HG03064 (cell line): Measurements from ENCODE around the gene NF1.
"Not testable (repeated sequence)": the region's sequence is repeated elsewhere in the genome, so short reads cannot be mapped to it uniquely, and the experiment has no call there.

Experiments
- ATAC-seq: cut with Tn5 transposase; IDR thresholded peaks from one replicate; pipeline ENCODE4 v1.9.1; 2021; ENCODE audit warnings: low read depth; ENCODE audit not compliant: unreplicated experiment

NF1 gene

GRCh38 chr17:31074772-31075555 is 19.8 kb upstream of the NF1 start:
- no peak for ATAC-seq

- no peak for ATAC-seq
These were observed 16.5 kb upstream of the NF1 start for GRCh38 chr17:31078290-31078689.

- ATAC-seq: no peak
These were observed 15.0 kb upstream of the NF1 start for GRCh38 chr17:31079731-31080130.

GRCh38 chr17:31085563-31085962 is 9.2 kb upstream of the NF1 start:
- ATAC-seq: no peak

- ATAC-seq: no peak
These were observed 5.3 kb upstream of the NF1 start for GRCh38 chr17:31089471-31089870.

GRCh38 chr17:31090650-31091049 is 4.1 kb upstream of the NF1 start:
- not testable (repeated sequence) for ATAC-seq

GRCh38 chr17:31092475-31093064 is 2.2 kb upstream of the NF1 start:
- ATAC-seq: no peak

- ATAC-seq: no peak
These were observed 744 bp upstream of the NF1 start for GRCh38 chr17:31093866-31094599.

- ATAC-seq: no peak
These were observed 694 bp downstream of the NF1 start for GRCh38 chr17:31095236-31096105.

GRCh38 chr17:31096106-31096436 is 1.3 kb downstream of the NF1 start:
- ATAC-seq: no peak

GRCh38 chr17:31099016-31099415 is 4.2 kb downstream of the NF1 start:
- no peak for ATAC-seq

GRCh38 chr17:31100840-31101459 is 6.2 kb downstream of the NF1 start:
- no peak for ATAC-seq

GRCh38 chr17:31101943-31102342 is 7.2 kb downstream of the NF1 start:
- ATAC-seq: no peak

GRCh38 chr17:31105991-31106390 is 11.2 kb downstream of the NF1 start:
- ATAC-seq: no peak

GRCh38 chr17:31111183-31111582 is 16.4 kb downstream of the NF1 start:
- no peak for ATAC-seq

- no peak for ATAC-seq
These were observed 17.4 kb downstream of the NF1 start for GRCh38 chr17:31112001-31112661.

- ATAC-seq: not testable (repeated sequence)
These were observed 18.6 kb downstream of the NF1 start for GRCh38 chr17:31113368-31113767.

- ATAC-seq: no peak
These were observed 19.2 kb downstream of the NF1 start for GRCh38 chr17:31113939-31114338.

GRCh38 chr17:31114956-31115555 is 20.3 kb downstream of the NF1 start:
- no peak for ATAC-seq
